HCT116 (cell line): ENCODE data around the gene CHODL. TPM values are rescaled to one million over a fixed set of nuclear protein-coding genes. Genes with fewer than 3 reads are reported as not detected.

Source experiments
- ATAC-seq: fragments of 200-7000 bp; cut with Tn5 transposase; 2 replicates; pipeline ENCODE4 v1.9.1; 2020; ENCODE audit warnings: mild to moderate bottlenecking, moderate library complexity
- Bru-seq: library from RNA; stranded (reverse); fragments of 400-500 nt; gene quantifications from one replicate; lab custom pipeline; 2021; lab: Mats Ljungman, UMichigan
- BruChase-seq, 2 experiments: library from RNA; stranded (reverse); fragments of 400-500 nt; gene quantifications; one replicate each; lab custom pipeline; 2021; lab: Mats Ljungman, UMichigan
- BruUV-seq: library from RNA; stranded (reverse); fragments of 400-500 nt; replicated peaks from 2 replicates; lab custom pipeline; 2021; lab: Mats Ljungman, UMichigan
- CTCF ChIA-PET: fragments of 300-600 bp; sonication (Branson Sonifier 250); formaldehyde crosslinking; loops from one replicate; lab custom pipeline; 2021; ENCODE audit warnings: antibody characterized with exemption; lab: Charles Lee
- POLR2A ChIA-PET: fragments of 300-600, 350-600 bp; sonication (Branson Sonifier 250); formaldehyde crosslinking; loops from one replicate; lab custom pipeline; 2021; ENCODE audit warnings: antibody characterized with exemption; lab: Charles Lee
- RAD21 ChIA-PET, 2 experiments: fragments of 300-600 bp; sonication (Branson Sonifier 250); formaldehyde crosslinking; loops; one replicate each; lab custom pipeline; 2023; ENCODE audit warnings: low total read pairs in 2 of 2; ENCODE audit not compliant: uncharacterized antibody in 2 of 2, unreplicated experiment in 2 of 2, low non-redundant PET in 1 of 2; lab: Charles Lee
- DNase-seq: peaks from one replicate; pipeline ENCODE4 v3.0.0-alpha.2; 2010; ENCODE audit warnings: low read depth, low spot score
- H2AFZ ChIP-seq: fragments of 200-600 bp; shearing (Covaris generic), sonication (generic); 2 replicates; pipeline ENCODE4 v1.6.1; 2017; ENCODE audit warnings: low read depth, mixed run types, mixed read lengths, antibody characterized with exemption, low read length; ENCODE audit not compliant: poor library complexity, severe bottlenecking
- H3K27ac ChIP-seq: 2 replicates; pipeline ENCODE4 v1.5.1; 2012; ENCODE audit warnings: low read depth, low read length
- H3K27me3 ChIP-seq: fragments of 200-600 bp; sonication (generic); 2 replicates; pipeline ENCODE4 v1.6.1; 2016; ENCODE audit warnings: mixed run types, low read length, mixed read lengths; ENCODE audit not compliant: insufficient read depth
- H3K36me3 ChIP-seq, 2 experiments: fragments of 200-500 bp in 1 of 2; fragments of 200-600 bp in 1 of 2; sonication (Bioruptor generic) in 1 of 2; sonication (generic) in 1 of 2; 2 replicates each; pipeline versions ENCODE4 v1.5.1 to v1.6.1; 2014 to 2016; ENCODE audit warnings: low read length in 2 of 2, inconsistent platforms in 1 of 2, mixed read lengths in 1 of 2, mixed run types in 1 of 2; ENCODE audit not compliant: insufficient read depth in 2 of 2, control insufficient read depth in 1 of 2
- H3K4me1 ChIP-seq, 2 experiments: fragments of 200-600 bp in 1 of 2; sonication (generic) in 1 of 2; 2 replicates each; pipeline versions ENCODE4 v1.5.1 to v1.6.1; 2012 to 2017; ENCODE audit warnings: low read length in 2 of 2, inconsistent platforms in 1 of 2, mild to moderate bottlenecking in 1 of 2, mixed read lengths in 1 of 2, mixed run types in 1 of 2, moderate library complexity in 1 of 2; ENCODE audit not compliant: insufficient read depth in 2 of 2, control insufficient read depth in 1 of 2
- H3K4me2 ChIP-seq: fragments of 200-600 bp; sonication (generic); 2 replicates; pipeline ENCODE4 v1.6.1; 2017; ENCODE audit warnings: mixed run types, low read length, mixed read lengths
- H3K4me3 ChIP-seq, 2 experiments: fragments of 200-600 bp in 1 of 2; sonication (generic) in 1 of 2; replicated peaks in 1 of 2; 2 replicates each; pipeline ENCODE4 v1.5.1; 2011 to 2016; ENCODE audit warnings: low read length in 2 of 2, control low read depth in 1 of 2, low read depth in 1 of 2, mild to moderate bottlenecking in 1 of 2, mixed read lengths in 1 of 2, mixed run types in 1 of 2
- H3K79me2 ChIP-seq: fragments of 200-600 bp; sonication (generic); 2 replicates; pipeline ENCODE4 v1.6.1; 2017; ENCODE audit warnings: mild to moderate bottlenecking, mixed run types, low read length, moderate library complexity, mixed read lengths; ENCODE audit not compliant: insufficient read depth
- H3K9ac ChIP-seq: fragments of 200-600 bp; sonication (generic); 2 replicates; pipeline ENCODE4 v1.6.1; 2016; ENCODE audit warnings: low read length, mixed read lengths
- H3K9me2 ChIP-seq: fragments of 200-600 bp; sonication (generic), shearing (Covaris generic); 2 replicates; pipeline ENCODE4 v1.6.1; 2017; ENCODE audit warnings: mixed run types, mild to moderate bottlenecking, moderate library complexity; ENCODE audit not compliant: insufficient read depth
- H3K9me3 ChIP-seq, 2 experiments: fragments of 200-500 bp in 1 of 2; fragments of 200-600 bp in 1 of 2; sonication (Bioruptor generic) in 1 of 2; sonication (generic) in 1 of 2; 2 replicates each; pipeline ENCODE4 v1.6.1; 2014 to 2017; ENCODE audit warnings: low read length in 2 of 2, mixed read lengths in 2 of 2, inconsistent platforms in 1 of 2, low read depth in 1 of 2, mild to moderate bottlenecking in 1 of 2, mixed run types in 1 of 2, moderate library complexity in 1 of 2; ENCODE audit not compliant: control insufficient read depth in 1 of 2, insufficient read depth in 1 of 2
- H4K20me1 ChIP-seq: fragments of 200-600 bp; sonication (generic), shearing (Covaris generic); 2 replicates; pipeline ENCODE4 v1.6.1; 2017; ENCODE audit warnings: mixed run types, mild to moderate bottlenecking, moderate library complexity; ENCODE audit not compliant: insufficient read depth
- CEBPB ChIP-seq: IDR thresholded peaks from 2 replicates; pipeline ENCODE4 v1.6.1; 2012; ENCODE audit warnings: low read depth
- MAX ChIP-seq: IDR thresholded peaks from 2 replicates; pipeline ENCODE4 v1.6.1; 2012
- SRF ChIP-seq: IDR thresholded peaks from 2 replicates; pipeline ENCODE4 v1.6.1; 2012; ENCODE audit warnings: low read depth
- TCF7L2 ChIP-seq: IDR thresholded peaks from 2 replicates; pipeline ENCODE4 v1.7.0; 2011; ENCODE audit warnings: borderline replicate concordance, inconsistent platforms; ENCODE audit not compliant: insufficient read depth, insufficient read length; ENCODE audit errors: extremely low read depth
- YY1 ChIP-seq: IDR thresholded peaks from 2 replicates; pipeline ENCODE4 v1.6.1; 2011; ENCODE audit warnings: low read length, low read depth, moderate library complexity, mild to moderate bottlenecking; ENCODE audit not compliant: insufficient replicate concordance; ENCODE audit errors: extremely low read depth
- intact Hi-C: fragments of 100-400 bp; cut with micrococcal nuclease; formaldehyde crosslinking; loops from 2 replicates; pipeline ENCODE4 v1.10.0; 2022
- long read RNA-seq: library from polyadenylated mRNA; unstranded; transcript quantifications from one replicate; pipeline ENCODE4 v2.0.0, GENCODE V29; 2021; ENCODE audit not compliant: unreplicated experiment
- polyA plus RNA-seq: library from polyadenylated mRNA; unstranded; fragments of >200 nt; gene quantifications from 2 replicates; pipeline ENCODE4 v1.2.1, GENCODE V29; 2012; ENCODE audit warnings: missing spikeins
- total RNA-seq: library from RNA; stranded (reverse); gene quantifications from one replicate; pipeline ENCODE4 v1.2.1, GENCODE V29; 2021; ENCODE audit not compliant: unreplicated experiment

Gene CHODL, protein sequence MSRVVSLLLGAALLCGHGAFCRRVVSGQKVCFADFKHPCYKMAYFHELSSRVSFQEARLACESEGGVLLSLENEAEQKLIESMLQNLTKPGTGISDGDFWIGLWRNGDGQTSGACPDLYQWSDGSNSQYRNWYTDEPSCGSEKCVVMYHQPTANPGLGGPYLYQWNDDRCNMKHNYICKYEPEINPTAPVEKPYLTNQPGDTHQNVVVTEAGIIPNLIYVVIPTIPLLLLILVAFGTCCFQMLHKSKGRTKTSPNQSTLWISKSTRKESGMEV
- total RNA-seq (not detected), Bru-seq, nascent RNA (percentile 15 among the genes with signal in this experiment), BruChase-seq, experiment 1, labeled RNA remaining after a 6-hour chase (percentile 20 among the genes with signal in this experiment), BruChase-seq, experiment 2, labeled RNA remaining after a 2-hour chase (percentile 27 among the genes with signal in this experiment)
- not detected in 2 replicates for polyA plus RNA-seq
- long read RNA-seq = 0 reads

DNA sequence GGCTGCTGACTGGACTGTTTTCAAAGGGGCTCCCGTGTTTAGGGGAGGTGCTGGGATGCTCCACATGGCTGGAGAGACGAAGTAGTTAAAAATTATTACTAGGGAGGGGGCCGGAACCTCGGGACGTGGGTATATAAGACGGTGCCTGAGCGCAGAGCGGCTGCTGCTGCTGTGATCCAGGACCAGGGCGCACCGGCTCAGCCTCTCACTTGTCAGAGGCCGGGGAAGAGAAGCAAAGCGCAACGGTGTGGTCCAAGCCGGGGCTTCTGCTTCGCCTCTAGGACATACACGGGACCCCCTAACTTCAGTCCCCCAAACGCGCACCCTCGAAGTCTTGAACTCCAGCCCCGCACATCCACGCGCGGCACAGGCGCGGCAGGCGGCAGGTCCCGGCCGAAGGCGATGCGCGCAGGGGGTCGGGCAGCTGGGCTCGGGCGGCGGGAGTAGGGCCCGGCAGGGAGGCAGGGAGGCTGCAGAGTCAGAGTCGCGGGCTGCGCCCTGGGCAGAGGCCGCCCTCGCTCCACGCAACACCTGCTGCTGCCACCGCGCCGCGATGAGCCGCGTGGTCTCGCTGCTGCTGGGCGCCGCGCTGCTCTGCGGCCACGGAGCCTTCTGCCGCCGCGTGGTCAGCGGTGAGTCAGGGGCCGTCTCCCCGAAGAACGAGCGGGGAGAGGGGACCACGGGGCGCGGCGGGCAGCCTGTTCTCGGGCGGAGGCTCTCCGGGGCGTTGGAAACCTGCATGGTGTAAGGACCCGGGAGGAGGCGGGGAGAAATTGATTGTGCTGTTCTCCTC, at the start of gene CHODL:
Gene CHODL (plus strand): TSS at position 163 of the 793 bp plus-strand sequence. CDS start 391 bp downstream, at position 554.
- TF ChIP-seq SRF (no peak), YY1 (no peak), CEBPB (no peak)
- peaks cover 27 to 34% of the 10 kb centered on the region in 2 experiments for H3K9me3 ChIP-seq
- DNase-seq (no peak), ATAC-seq (no peak)
- H3K4me2 ChIP-seq = no peak within 1 kb of the TSS
- H3K79me2 ChIP-seq = no peaks in the 10 kb centered on the region
- no peaks in the 10 kb centered on the region for H3K4me1 ChIP-seq
- intact Hi-C loops = no loop called here
- no peak within 1 kb of the TSS for H3K9ac ChIP-seq
- no peaks in the 10 kb centered on the region for H3K27me3 ChIP-seq
- POLR2A ChIA-PET = no interaction called here
- no TSS peak for BruUV-seq
- no peak within 1 kb of the TSS for H2AFZ ChIP-seq
- H3K27ac ChIP-seq = no peak within 1 kb of the TSS
- no peak within 1 kb of the TSS for H3K4me3 ChIP-seq
- H3K9me2 ChIP-seq = no peaks in the 10 kb centered on the region
- H3K36me3 ChIP-seq = no peaks in the 10 kb centered on the region
- RAD21 ChIA-PET = no interaction called here
- H4K20me1 ChIP-seq = no peaks in the 10 kb centered on the region
- CTCF ChIA-PET = no interaction called here

GRCh38 chr21:18204931-18205330, 39.7 kb upstream of the CHODL start:
- Histone ChIP-seq H3K27me3 (no peaks in the 10 kb centered on the region), H3K4me3 (no peak overlapping the region), H3K36me3 (no peaks in the 10 kb centered on the region), H3K4me2 (no peak overlapping the region), H3K79me2 (no peaks in the 10 kb centered on the region), H3K9me3 (peaks cover 3 to 23% of the 10 kb centered on the region in 2 experiments; a peak in 2 of 4 replicates), H3K9me2 (no peaks in the 10 kb centered on the region)
- no peak for ATAC-seq
- POLR2A ChIA-PET = no interaction called here
- TF ChIP-seq MAX (no peak), TCF7L2 (no peak)
- TF ChIP-seq, all 23 proteins: peak for 0
- ChIA-PET RAD21 (no interaction called here), CTCF (no interaction called here)
- no peak overlapping the region for H2AFZ ChIP-seq
- no peaks in the 10 kb centered on the region for H3K4me1 ChIP-seq
- no peak overlapping the region for H3K9ac ChIP-seq
- intact Hi-C loops = no loop called here
- no TSS peak for BruUV-seq
- H3K27ac ChIP-seq = no peak overlapping the region
- DNase-seq = no peak
- no peaks in the 10 kb centered on the region for H4K20me1 ChIP-seq
